Measurements from ENCODE around the gene SMS.

The SMS gene

GRCh38 chrX:21970326-21970725 is 29.8 kb downstream of the SMS start:
- TF ChIP-seq POLR2AphosphoS5 (IDR thresholded peaks at IDR 0.05; ENCODE audit: low read depth, low read length) = no peak
- TF ChIP-seq FOXP2 (optimal IDR thresholded peaks at IDR 0.05; ENCODE audit: borderline replicate concordance, extremely low read depth, extremely low read length, insufficient read depth) = no peak
- no peak for TF ChIP-seq TAF1 (IDR thresholded peaks at IDR 0.05; ENCODE audit: borderline replicate concordance, insufficient read depth, low read length)
- no peak for TF ChIP-seq REST (IDR thresholded peaks at IDR 0.05; ENCODE audit: insufficient read depth in 1 of 2, low read depth in 2 of 2, low read length in 2 of 2)
- no peak for TF ChIP-seq SIN3A (IDR thresholded peaks at IDR 0.05; ENCODE audit: borderline replicate concordance, insufficient read depth, low read length)

GRCh38 chrX:21972046-21972445 is 31.5 kb downstream of the SMS start:
- TF ChIP-seq POLR2AphosphoS5 (IDR thresholded peaks at IDR 0.05; ENCODE audit: low read depth, low read length) (no peak), TAF1 (IDR thresholded peaks at IDR 0.05; ENCODE audit: borderline replicate concordance, insufficient read depth, low read length) (no peak)

GRCh38 chrX:21972721-21973120 is 32.2 kb downstream of the SMS start:
- TF ChIP-seq TAF1 (IDR thresholded peaks at IDR 0.05; ENCODE audit: borderline replicate concordance, insufficient read depth, low read length) (no peak), POLR2AphosphoS5 (IDR thresholded peaks at IDR 0.05; ENCODE audit: low read depth, low read length) (no peak), REST (IDR thresholded peaks at IDR 0.05; ENCODE audit: insufficient read depth in 1 of 2, low read depth in 2 of 2, low read length in 2 of 2) (no peak), FOXP2 (optimal IDR thresholded peaks at IDR 0.05; ENCODE audit: borderline replicate concordance, extremely low read depth, extremely low read length, insufficient read depth) (no peak), SIN3A (IDR thresholded peaks at IDR 0.05; ENCODE audit: borderline replicate concordance, insufficient read depth, low read length) (no peak)

GRCh38 chrX:21973321-21974010 is 33.0 kb downstream of the SMS start:
- TF ChIP-seq POLR2AphosphoS5 (IDR thresholded peaks at IDR 0.05; ENCODE audit: low read depth, low read length) (no peak), FOXP2 (optimal IDR thresholded peaks at IDR 0.05; ENCODE audit: borderline replicate concordance, extremely low read depth, extremely low read length, insufficient read depth) (no peak)

GRCh38 chrX:21974011-21974385 is 33.5 kb downstream of the SMS start:
- no peak for TF ChIP-seq TAF1 (IDR thresholded peaks at IDR 0.05; ENCODE audit: borderline replicate concordance, insufficient read depth, low read length)
- TF ChIP-seq FOXP2 (optimal IDR thresholded peaks at IDR 0.05; ENCODE audit: borderline replicate concordance, extremely low read depth, extremely low read length, insufficient read depth) = no peak
- no peak for TF ChIP-seq POLR2AphosphoS5 (IDR thresholded peaks at IDR 0.05; ENCODE audit: low read depth, low read length)
- no peak for TF ChIP-seq REST (IDR thresholded peaks at IDR 0.05; ENCODE audit: insufficient read depth in 1 of 2, low read depth in 2 of 2, low read length in 2 of 2)
- no peak for TF ChIP-seq SIN3A (IDR thresholded peaks at IDR 0.05; ENCODE audit: borderline replicate concordance, insufficient read depth, low read length)

GRCh38 chrX:21975242-21975641 is 34.7 kb downstream of the SMS start:
- no peak for TF ChIP-seq SIN3A (IDR thresholded peaks at IDR 0.05; ENCODE audit: borderline replicate concordance, insufficient read depth, low read length)
- TF ChIP-seq FOXP2 (optimal IDR thresholded peaks at IDR 0.05; ENCODE audit: borderline replicate concordance, extremely low read depth, extremely low read length, insufficient read depth) = no peak
- no peak for TF ChIP-seq REST (IDR thresholded peaks at IDR 0.05; ENCODE audit: insufficient read depth in 1 of 2, low read depth in 2 of 2, low read length in 2 of 2)
- TF ChIP-seq TAF1 (IDR thresholded peaks at IDR 0.05; ENCODE audit: borderline replicate concordance, insufficient read depth, low read length) = no peak
- TF ChIP-seq POLR2AphosphoS5 (IDR thresholded peaks at IDR 0.05; ENCODE audit: low read depth, low read length) = no peak
